ENCODE measurements around the gene TMEM250.

- TF ChIP-seq CTCF (IDR thresholded peaks at IDR 0.05) (no peak), ZFX (IDR thresholded peaks at IDR 0.05; ENCODE audit: borderline replicate concordance) (no peak)
These were observed 31.5 kb downstream of the TMEM250 start for GRCh38 chr9:136086951-136087740.

All from 22Rv1 (cell line).